GM19328 (cell line): ENCODE measurements around the gene CCNY.

Source experiments
- ATAC-seq: cut with Tn5 transposase; IDR thresholded peaks from one replicate; pipeline ENCODE4 v1.9.1; 2021; ENCODE audit warnings: mild to moderate bottlenecking, moderate library complexity; ENCODE audit not compliant: unreplicated experiment

The CCNY gene

DNA sequence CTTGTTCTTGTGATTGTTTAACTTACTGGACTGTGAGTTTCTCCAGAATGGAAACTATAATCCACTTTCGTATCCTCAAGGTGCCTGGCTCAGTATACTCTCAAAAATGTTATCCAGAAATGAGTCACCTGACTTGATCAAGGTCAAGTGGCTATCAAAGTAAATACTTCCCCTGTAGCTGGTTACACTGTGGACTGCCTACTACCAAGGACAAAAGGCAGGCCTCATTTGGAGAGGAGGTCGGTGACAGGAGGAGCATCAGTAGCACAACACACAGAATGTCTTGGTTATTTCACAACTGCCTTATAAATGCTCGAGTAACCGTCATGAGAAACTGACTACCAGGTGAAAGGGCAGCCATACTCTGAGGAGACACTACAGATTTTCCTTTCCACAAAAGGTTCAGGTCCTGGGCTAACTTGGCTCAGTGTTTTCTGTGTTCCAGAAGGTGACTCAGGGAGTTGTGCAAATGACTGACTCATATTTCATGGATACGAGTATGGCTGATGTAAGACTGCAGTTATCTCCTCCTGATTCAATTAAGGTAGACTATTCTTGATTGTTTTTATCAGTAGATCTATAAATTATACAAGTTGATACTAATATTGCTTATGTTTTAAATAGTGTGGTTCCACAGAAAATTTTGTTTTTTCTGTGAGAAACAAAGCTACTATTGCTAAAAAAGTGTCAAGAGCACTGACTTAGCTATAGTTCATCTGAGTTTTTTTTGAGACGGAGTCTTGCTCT, 4.2 kb upstream of the CCNY start:
- no peak for ATAC-seq

- no peak for ATAC-seq
Measured at GRCh38 chr10:35334297-35334696, 2.0 kb upstream of the CCNY start.

DNA sequence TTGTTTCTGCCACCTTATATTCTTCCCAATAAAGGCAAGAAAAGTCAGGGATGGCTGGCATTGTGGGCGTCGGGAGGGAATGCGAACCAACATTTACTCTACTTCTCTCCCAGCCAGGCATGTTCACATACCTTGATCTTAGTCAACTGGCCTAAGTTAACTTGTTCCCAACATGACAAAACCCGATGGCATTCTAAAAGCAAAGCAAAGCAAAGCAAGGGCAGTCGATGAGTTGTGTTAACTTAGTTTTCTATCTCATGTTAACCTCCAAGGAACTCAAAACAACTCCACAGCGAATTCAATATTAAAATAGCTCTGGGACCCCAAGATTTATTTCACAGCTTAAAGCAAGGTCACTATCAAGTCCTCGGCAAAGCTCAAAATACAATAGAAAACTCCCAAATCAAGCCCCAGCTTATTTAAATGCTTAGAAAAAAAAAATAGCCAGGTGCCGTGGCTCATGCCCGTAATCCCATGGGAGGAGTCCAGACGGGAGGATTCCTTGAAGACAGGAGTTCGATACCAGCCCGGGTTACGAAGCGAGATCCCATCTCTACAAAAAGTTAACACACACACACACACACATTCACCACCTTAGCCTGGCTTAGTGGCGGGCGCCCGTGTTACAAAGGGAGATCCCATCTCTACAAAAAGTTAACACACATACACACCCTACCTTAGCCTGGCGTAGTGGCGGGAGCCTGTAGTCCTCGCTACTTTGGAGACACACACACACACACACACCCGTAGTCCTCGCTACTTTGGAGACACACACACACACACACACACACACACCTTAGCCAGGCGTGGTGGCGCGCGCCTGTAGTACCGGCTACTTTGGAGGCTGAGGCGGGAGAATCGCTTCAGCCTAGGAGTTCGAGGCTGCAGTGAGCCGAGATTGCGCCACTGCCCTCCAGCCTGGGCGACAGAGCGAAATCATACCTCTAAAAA, 901 bp upstream of the CCNY start:
- ATAC-seq = peak; percentile 5

DNA sequence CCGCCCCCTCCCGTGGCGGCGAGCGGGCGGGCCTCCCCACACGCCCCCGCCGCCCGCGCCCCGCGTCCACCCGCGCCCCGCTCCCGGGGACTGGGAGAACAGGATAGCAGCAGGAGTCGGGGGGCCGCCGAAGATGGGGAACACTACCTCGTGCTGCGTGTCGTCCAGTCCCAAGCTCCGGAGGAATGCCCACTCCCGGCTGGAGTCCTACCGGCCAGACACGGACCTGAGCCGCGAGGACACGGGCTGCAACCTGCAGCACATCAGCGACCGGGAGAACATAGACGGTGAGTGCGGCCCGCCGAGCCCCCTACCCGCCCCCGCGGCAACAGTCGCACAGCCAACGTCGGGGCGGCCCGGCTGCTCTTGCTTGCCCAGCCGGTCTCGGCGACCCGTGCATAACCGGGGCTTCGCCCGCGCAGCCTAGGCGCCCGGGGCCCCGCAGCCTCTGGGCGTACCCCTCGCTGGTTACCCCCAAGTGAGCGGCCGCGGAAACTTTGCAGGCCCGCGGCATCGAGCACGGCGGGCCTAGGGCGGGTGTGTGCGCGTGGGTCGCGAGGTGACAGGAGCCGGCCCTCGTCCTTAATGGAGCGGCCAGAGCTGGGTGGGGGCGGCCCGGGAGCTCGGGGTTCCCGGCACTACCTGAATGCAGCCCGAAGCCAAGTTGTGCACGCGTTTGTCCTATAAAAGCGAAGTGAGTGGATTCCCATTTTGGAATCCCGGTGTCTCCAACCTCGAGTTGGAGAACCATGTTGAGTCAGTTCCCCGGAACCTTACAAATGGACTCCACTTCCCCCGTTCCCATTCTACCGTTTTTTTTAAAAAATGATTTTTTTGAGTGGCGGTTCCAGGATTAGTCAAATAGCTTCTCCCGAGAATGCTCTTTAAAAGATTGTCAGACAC, 863 bp downstream of the CCNY start:
- ATAC-seq = no peak

DNA sequence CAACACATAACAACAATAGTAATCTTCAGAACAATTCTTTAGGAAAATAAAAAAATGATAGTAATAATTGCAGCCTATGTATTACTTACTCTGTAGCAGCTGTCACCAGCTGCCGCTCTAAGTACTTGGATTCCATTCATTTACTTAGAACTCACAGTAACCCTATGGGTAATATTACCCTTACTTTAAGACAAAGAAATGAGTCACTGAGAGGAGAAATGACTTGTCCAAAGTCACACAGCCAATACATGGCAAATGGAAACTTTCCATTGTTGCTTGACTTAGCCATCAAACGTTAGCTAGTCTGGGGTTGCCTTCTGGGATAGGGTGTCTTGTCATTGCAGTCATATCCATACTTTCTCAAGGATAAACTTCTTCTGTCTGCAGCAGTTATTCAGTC, 3.6 kb downstream of the CCNY start:
- ATAC-seq = peak; percentile 22

- ATAC-seq = no peak
Measured at GRCh38 chr10:35340975-35341374, 4.7 kb downstream of the CCNY start.

DNA sequence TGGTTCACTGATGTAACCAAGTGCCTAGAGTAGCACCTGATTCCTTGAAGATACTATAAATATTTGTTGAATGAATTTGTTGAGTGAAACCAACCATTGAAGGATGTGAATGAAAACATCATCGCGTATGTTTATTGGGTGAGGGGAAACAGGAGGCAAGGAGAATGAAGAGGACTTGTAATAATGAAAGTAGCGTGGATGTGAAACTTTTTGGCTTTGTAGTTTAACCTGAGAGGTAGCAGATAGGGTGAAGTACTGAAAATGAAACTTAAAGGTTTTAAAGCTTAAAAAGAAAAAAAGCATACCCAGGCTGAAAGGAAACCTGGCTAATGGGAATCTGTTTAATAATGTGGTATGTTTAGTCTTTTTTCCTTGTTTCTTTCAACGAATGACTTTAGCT, 5.2 kb downstream of the CCNY start:
- ATAC-seq = peak; percentile 64

DNA sequence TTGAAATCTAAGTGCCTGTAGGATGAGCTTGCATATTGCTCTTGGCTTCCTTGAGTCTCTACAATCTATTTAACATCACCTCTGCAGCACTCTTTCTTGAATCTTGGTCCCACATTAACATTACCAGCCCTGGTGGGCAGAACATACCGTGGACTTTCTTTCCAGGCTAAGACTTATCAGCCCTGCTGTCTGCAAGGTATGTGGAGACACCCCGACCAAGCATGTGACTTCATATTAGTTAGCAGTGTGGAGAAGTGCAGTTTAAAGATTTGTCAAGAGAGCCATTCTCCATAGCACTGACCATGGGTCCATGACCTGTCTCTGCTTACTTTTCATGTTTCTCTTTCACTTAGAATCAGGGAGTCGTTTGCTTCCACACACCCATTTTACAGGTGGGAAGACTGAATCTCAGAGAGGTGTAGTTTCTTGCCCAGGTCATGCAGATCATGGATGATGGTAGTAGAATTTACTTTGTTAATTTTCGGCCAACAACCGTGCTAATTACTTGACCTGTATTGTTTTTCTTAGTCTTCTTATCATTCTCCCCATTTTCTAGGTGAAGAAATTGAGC, 6.0 kb downstream of the CCNY start:
- no peak for ATAC-seq

DNA sequence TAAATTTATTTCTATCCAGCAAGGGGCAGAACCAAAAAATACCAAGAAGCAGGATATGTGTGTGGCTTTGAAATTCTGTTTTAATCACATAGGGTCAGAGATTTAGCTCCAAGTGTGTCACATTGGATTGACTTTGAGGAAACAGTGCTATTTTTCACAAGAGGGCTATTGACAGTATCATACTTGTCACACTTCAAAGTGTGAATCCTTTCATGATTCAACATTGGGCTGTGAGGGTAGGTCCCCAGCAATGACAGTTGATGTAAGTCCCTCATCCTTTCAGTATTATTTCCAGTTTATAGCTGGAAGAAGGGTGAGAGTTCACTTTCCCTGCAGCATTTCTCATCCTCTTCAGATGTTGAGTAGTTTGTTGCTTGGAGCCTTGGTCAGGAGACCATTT, 7.4 kb downstream of the CCNY start:
- no peak for ATAC-seq

DNA sequence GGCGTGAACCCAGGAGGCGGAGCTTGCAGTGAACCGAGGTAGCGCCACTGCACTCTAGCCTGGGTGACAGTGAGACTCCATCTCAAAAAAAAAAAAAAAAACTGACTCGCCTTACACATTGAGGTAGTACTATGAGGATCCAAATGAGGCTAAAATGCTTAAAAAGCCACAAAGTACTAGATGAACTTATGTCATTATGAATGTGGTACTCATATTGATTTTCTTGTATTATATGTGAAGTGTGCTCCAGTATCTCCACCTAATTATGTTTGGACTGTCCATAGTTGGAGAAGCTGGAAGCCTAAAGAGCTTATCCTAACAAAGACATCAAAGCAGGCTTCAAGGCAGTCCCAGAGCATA, 9.1 kb downstream of the CCNY start:
- no peak for ATAC-seq

- ATAC-seq = no peak
Measured at GRCh38 chr10:35346248-35346647, 9.9 kb downstream of the CCNY start.

GRCh38 chr10:35347121-35347562, 10.8 kb downstream of the CCNY start:
- ATAC-seq = no peak

DNA sequence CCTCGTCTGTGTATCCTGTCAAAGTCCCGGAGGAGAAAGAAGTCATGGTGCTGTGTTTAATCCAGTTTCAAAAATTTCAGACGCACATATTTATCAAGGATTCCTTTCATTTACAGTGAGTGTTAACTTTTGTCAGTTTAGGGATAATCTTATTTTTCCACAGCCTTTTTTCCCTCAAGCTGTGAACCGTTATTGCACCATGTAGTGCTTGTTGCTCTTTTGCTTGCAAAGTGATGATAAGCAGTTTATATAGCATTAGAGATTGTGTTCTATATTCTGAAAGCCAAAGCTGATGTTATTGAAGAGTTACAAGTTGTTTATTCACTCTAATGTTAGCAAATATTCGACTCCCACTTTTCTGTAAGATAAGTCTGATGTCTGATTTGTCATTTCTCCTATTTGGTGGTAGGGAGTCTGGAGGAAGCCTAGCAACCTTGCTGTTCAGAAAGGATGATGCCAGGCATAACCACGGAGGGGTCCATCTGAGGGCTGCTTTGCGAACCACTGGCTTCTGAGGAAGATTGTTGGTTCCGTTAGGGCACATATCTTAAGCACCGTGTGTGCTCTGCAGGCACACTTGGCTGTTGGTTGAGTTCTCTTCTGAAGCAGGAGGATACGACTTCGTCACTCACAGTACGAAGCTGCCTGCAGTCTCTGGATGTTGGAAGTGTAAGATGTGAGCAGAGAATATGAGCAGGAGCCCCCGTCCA, 11.7 kb downstream of the CCNY start:
- no peak for ATAC-seq

- no peak for ATAC-seq
Measured at GRCh38 chr10:35348609-35349388, 12.5 kb downstream of the CCNY start.

DNA sequence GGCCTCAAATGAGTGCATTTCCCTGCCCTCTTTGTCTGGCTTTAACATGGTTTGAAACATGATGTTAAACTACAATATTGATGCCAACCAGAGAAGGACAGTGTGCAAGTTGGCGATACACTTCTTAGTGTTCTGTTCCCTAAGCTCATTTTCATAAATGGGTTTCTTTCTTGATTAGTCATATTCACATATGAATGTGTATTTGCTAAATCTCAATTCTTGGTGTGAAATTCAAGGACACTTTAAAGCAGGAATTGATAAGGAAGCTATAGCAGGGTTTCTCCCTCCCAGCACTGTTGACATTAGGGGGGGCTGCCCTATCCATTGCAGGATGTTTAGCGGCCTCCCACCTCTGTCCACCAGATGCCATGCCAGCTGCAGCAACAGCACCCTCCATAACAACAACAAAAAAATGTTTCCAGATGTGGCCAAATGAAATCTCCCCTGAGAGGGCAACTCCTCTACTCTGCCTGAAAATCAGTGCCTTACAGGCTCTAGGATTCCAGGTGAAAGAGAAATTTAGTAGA, 13.1 kb downstream of the CCNY start:
- ATAC-seq = no peak

GRCh38 chr10:35351021-35351420, 14.7 kb downstream of the CCNY start:
- no peak for ATAC-seq

- no peak for ATAC-seq
Measured at GRCh38 chr10:35352097-35352496, 15.8 kb downstream of the CCNY start.

DNA sequence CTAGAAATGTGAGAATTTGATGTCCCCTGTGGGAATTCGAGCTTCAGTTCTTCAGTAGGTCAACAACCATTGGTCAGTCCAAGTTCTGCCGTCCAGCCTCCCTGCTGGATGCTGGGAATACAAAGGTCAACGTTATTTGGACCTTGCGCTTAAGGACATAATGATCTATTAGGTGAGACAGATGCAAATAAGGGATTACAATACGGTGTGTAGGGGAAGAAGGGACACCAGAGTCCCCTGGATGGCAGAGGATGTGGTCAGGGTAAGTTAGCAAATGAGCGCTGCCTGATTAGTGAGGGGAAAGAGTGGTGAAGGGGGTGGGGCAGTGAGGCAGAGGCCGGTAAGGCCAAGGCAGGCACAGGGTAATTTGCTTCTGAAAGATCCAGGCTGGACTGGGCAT, 16.2 kb downstream of the CCNY start:
- ATAC-seq = no peak

GRCh38 chr10:35353395-35353794, 17.1 kb downstream of the CCNY start:
- ATAC-seq = no peak
